ENCODE data around the gene MS4A4A. TPM values are rescaled to one million over a fixed set of nuclear protein-coding genes. Genes with fewer than 3 reads are reported as not detected.

The MS4A4A gene
- total RNA-seq, 4 donors from 2014 or later = 27.8 to 55.8 (median 38.3) TPM

- no peak for DNase-seq (ENCODE audit: low spot score in 2 of 2)
- Histone ChIP-seq H3K4me1 (no peaks in the 10 kb centered on the region), H3K4me3 (no peak overlapping the region), H3K36me3 (no peaks in the 10 kb centered on the region), H3K9me3 (peaks cover 0 to 38% (median 4%) of the 10 kb centered on the region in 4 donors), H3K27me3 (no peaks in the 10 kb centered on the region), H3K27ac (no peak overlapping the region)
- TF ChIP-seq CTCF (IDR thresholded peaks at IDR 0.05) = no peak
- no peak for TF ChIP-seq EP300 (IDR thresholded peaks at IDR 0.05)
- TF ChIP-seq POLR2A (IDR thresholded peaks at IDR 0.05) = no peak
Measured at GRCh38 chr11:60321051-60321450, 40.6 kb downstream of the MS4A4A start.

- Histone ChIP-seq H3K36me3 (no peaks in the 10 kb centered on the region), H3K27me3 (no peaks in the 10 kb centered on the region), H3K4me1 (no peaks in the 10 kb centered on the region), H3K4me3 (no peak within 1 kb of the TSS), H3K9me3 (peaks cover 0 to 37% (median 3%) of the 10 kb centered on the region in 4 donors), H3K27ac (no peak within 1 kb of the TSS)
- 36 to 81% methylated on average over 1 of the region's 1 CpG for WGBS, 2 donors
- no peak for TF ChIP-seq EP300 (IDR thresholded peaks at IDR 0.05)
- no peak for TF ChIP-seq POLR2A (IDR thresholded peaks at IDR 0.05)
- no peak for TF ChIP-seq CTCF (IDR thresholded peaks at IDR 0.05)
- DNase-seq (ENCODE audit: low spot score in 2 of 2) = no peak
Measured at GRCh38 chr11:60326955-60327354, 46.5 kb downstream of the MS4A4A start, which contains the start of gene MS4A6E. Gene MS4A6E (plus strand): TSS chr11:60327255. CDS start chr11:60334896, 7,641 bp downstream.

- Histone ChIP-seq H3K4me3 (no peak overlapping the region), H3K4me1 (no peaks in the 10 kb centered on the region), H3K36me3 (no peaks in the 10 kb centered on the region), H3K27me3 (no peaks in the 10 kb centered on the region), H3K27ac (no peak overlapping the region), H3K9me3 (peaks cover 0 to 32% (median 3%) of the 10 kb centered on the region in 4 donors)
- TF ChIP-seq CTCF (IDR thresholded peaks at IDR 0.05) = no peak
- no peak for TF ChIP-seq POLR2A (IDR thresholded peaks at IDR 0.05)
- no peak for TF ChIP-seq EP300 (IDR thresholded peaks at IDR 0.05)
- no peak for DNase-seq (ENCODE audit: low spot score in 2 of 2)
Measured at GRCh38 chr11:60328460-60328859, 48.0 kb downstream of the MS4A4A start.

GRCh38 chr11:60332846-60333245 is 52.4 kb downstream of the MS4A4A start:
- Histone ChIP-seq H3K4me1 (no peaks in the 10 kb centered on the region), H3K4me3 (no peak overlapping the region), H3K9me3 (peaks cover 0 to 16% (median 3%) of the 10 kb centered on the region in 4 donors), H3K27me3 (no peaks in the 10 kb centered on the region), H3K27ac (peak overlapping the region in 1 of 4 donors; percentile 15), H3K36me3 (no peaks in the 10 kb centered on the region)
- no peak for DNase-seq (ENCODE audit: low spot score in 2 of 2)
- WGBS, 2 donors = 53 to 83% methylated on average over 3 of the region's 3 CpGs
- peak; percentile 71 to 72 for TF ChIP-seq EP300 (IDR thresholded peaks at IDR 0.05)
- no peak for TF ChIP-seq POLR2A (IDR thresholded peaks at IDR 0.05)
- no peak for TF ChIP-seq CTCF (IDR thresholded peaks at IDR 0.05)

GRCh38 chr11:60334005-60334620 is 53.6 kb downstream of the MS4A4A start:
- Histone ChIP-seq H3K27me3 (no peaks in the 10 kb centered on the region), H3K36me3 (no peaks in the 10 kb centered on the region), H3K27ac (no peak overlapping the region), H3K4me1 (no peaks in the 10 kb centered on the region), H3K9me3 (peaks cover 0 to 12% (median 3%) of the 10 kb centered on the region in 4 donors), H3K4me3 (no peak overlapping the region)
- TF ChIP-seq POLR2A (IDR thresholded peaks at IDR 0.05) (no peak), CTCF (IDR thresholded peaks at IDR 0.05) (peak; percentile 37 to 72 (median 48)), EP300 (IDR thresholded peaks at IDR 0.05) (no peak)
- WGBS, 2 donors = 22 to 24% methylated on average over 2 of the region's 2 CpGs
- peak; percentile 58 to 89 for DNase-seq (ENCODE audit: low spot score in 2 of 2)

Data from tibial nerve (tissue), 4 donors.